Thyroid gland (tissue), 4 donors: ENCODE data around the gene LRP6.

Source experiments
- CTCF ChIP-seq, 6 experiments: fragments of 200-600 bp in 3 of 6; fragments of 450-650 bp in 3 of 6; sonication (generic) in 3 of 6; IDR thresholded peaks; one replicate each; pipeline ENCODE4 v1.5.1; 2016 to 2019; ENCODE audit warnings: antibody characterized with exemption in 6 of 6, mild to moderate bottlenecking in 2 of 6, inconsistent platforms in 1 of 6, moderate library complexity in 1 of 6
- POLR2A ChIP-seq, 2 donors: fragments of 450-650 bp; IDR thresholded peaks; one replicate each; pipeline ENCODE4 v1.6.1; 2017; ENCODE audit warnings: antibody characterized with exemption in 2 of 2, mild to moderate bottlenecking in 2 of 2, moderate library complexity in 1 of 2

GRCh38 chr12:12224240-12224940 lies 42.5 kb downstream of the LRP6 start:
- TF ChIP-seq CTCF (IDR thresholded peaks at IDR 0.05) (no peak), POLR2A (IDR thresholded peaks at IDR 0.05) (no peak)
